ENCODE measurements around the gene IL13RA1.
"Not testable (repeated sequence)": the region's sequence is repeated elsewhere in the genome, so short reads cannot be mapped to it uniquely, and the experiment has no call there.

The IL13RA1 gene

GRCh38 chrX:118780509-118780908, 53.1 kb downstream of the IL13RA1 start:
- DNase-seq: no peak

- DNase-seq: no peak
Measured at GRCh38 chrX:118780911-118781310, 53.5 kb downstream of the IL13RA1 start.

GRCh38 chrX:118795528-118796280, 68.3 kb downstream of the IL13RA1 start:
- DNase-seq: no peak

- no peak for DNase-seq
Measured at GRCh38 chrX:118802857-118803256, 75.5 kb downstream of the IL13RA1 start.

- peak in 1 of 2 donors; percentile 16 for DNase-seq
Measured at GRCh38 chrX:118807151-118808017, 80.0 kb downstream of the IL13RA1 start.

GRCh38 chrX:118817257-118817656, 89.9 kb downstream of the IL13RA1 start:
- not testable (repeated sequence) for DNase-seq

GRCh38 chrX:118823263-118824172, 96.1 kb downstream of the IL13RA1 start, which contains the start of gene ZCCHC12:
Gene ZCCHC12 (plus strand): TSS chrX:118823824. CDS start chrX:118825245, 1,421 bp downstream.
- DNase-seq: peak; percentile 33

GRCh38 chrX:118824173-118824730, 96.8 kb downstream of the IL13RA1 start:
- no peak for DNase-seq

GRCh38 chrX:118825227-118825626, 97.8 kb downstream of the IL13RA1 start:
- no peak for DNase-seq

GRCh38 chrX:118839334-118839958, 112.0 kb downstream of the IL13RA1 start:
- DNase-seq: peak; percentile 44 to 60
